HEK293 (cell line): ENCODE measurements around the gene BTBD9.

ENCODE experiments used
- HOXA7 ChIP-seq: sonication (generic); formaldehyde crosslinking; IDR thresholded peaks from 2 replicates; pipeline ENCODE4 v1.8.1; 2022; ENCODE audit warnings: missing genetic modification reagents, borderline replicate concordance
- SETDB1 ChIP-seq: IDR thresholded peaks from one replicate; pipeline ENCODE4 v1.6.1; 2017; ENCODE audit warnings: mild to moderate bottlenecking, low read length, moderate library complexity, mixed read lengths; ENCODE audit not compliant: insufficient read length
- SP2 ChIP-seq: fragments of 450-650 bp; formaldehyde crosslinking; IDR thresholded peaks from 2 replicates; pipeline ENCODE4 v1.5.1; 2016; ENCODE audit warnings: missing biosample characterization, missing genetic modification characterization
- ZNF138 ChIP-seq: fragments of 450-650 bp; formaldehyde crosslinking; IDR thresholded peaks from 2 replicates; pipeline ENCODE4 v1.5.1; 2016; ENCODE audit warnings: missing biosample characterization, missing genetic modification characterization, borderline replicate concordance
- ZNF146 ChIP-seq: fragments of 450-650 bp; formaldehyde crosslinking; IDR thresholded peaks from 2 replicates; pipeline ENCODE4 v1.5.1; 2016; ENCODE audit warnings: missing biosample characterization, missing genetic modification characterization
- ZNF184 ChIP-seq: fragments of 450-650 bp; IDR thresholded peaks from 2 replicates; pipeline ENCODE4 v1.5.1; 2018; ENCODE audit warnings: missing biosample characterization, mild to moderate bottlenecking, missing genetic modification characterization
- ZNF214 ChIP-seq: fragments of 450-650 bp; formaldehyde crosslinking; IDR thresholded peaks from 2 replicates; pipeline ENCODE4 v1.5.1; 2017; ENCODE audit warnings: missing biosample characterization, mild to moderate bottlenecking, missing genetic modification characterization, borderline replicate concordance
- ZNF433 ChIP-seq: fragments of 450-650 bp; formaldehyde crosslinking; IDR thresholded peaks from 2 replicates; pipeline ENCODE4 v1.5.1; 2016; ENCODE audit warnings: missing biosample characterization, missing genetic modification characterization, low read depth
- TF ChIP-seq, protein P1 (sequence below): fragments of 450-650 bp; formaldehyde crosslinking; IDR thresholded peaks from 2 replicates; pipeline ENCODE4 v1.5.1; 2016; ENCODE audit warnings: missing biosample characterization, missing genetic modification characterization
- TF ChIP-seq, protein P2 (sequence below): fragments of 450-650 bp; formaldehyde crosslinking; IDR thresholded peaks from 2 replicates; pipeline ENCODE4 v1.5.1; 2016; ENCODE audit warnings: missing biosample characterization, missing genetic modification characterization
- TF ChIP-seq, protein P3 (sequence below): fragments of 450-650 bp; formaldehyde crosslinking; IDR thresholded peaks from 2 replicates; pipeline ENCODE4 v1.5.1; 2016; ENCODE audit warnings: missing biosample characterization, missing genetic modification characterization
- TF ChIP-seq, protein P4 (sequence below): fragments of 450-650 bp; formaldehyde crosslinking; IDR thresholded peaks from 2 replicates; pipeline ENCODE4 v1.5.1; 2016; ENCODE audit warnings: missing biosample characterization, missing genetic modification characterization
- TF ChIP-seq, protein P5 (sequence below): IDR thresholded peaks from 2 replicates; pipeline ENCODE4 v1.6.1; 2011; ENCODE audit warnings: mild to moderate bottlenecking, low read depth, low read length, borderline replicate concordance
- TF ChIP-seq, protein P6 (sequence below): fragments of 450-650 bp; formaldehyde crosslinking; optimal IDR thresholded peaks from 2 replicates; pipeline ENCODE3; 2016; ENCODE audit warnings: missing biosample characterization, mild to moderate bottlenecking, missing genetic modification characterization

DNA sequence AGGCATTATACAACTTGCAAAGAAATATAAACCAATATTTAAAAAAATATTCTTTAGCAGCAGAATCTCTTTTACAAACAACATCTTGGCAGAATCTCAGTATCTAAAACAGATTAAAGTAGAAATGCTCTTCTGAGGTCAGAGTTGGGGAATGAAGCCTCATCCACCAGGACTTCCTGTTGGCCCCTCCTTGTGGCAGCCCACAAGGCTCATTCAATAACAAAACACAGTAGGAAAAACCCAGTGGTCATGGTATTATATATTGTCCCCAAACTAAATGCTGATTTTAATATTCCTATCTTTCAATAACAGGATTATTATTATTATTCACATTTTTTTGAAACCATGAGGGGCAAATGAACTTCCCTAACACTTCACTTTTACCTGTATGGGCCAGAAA lies 368.6 kb downstream of the BTBD9 start:
- TF ChIP-seq ZNF184, result no peak
- no peak for TF ChIP-seq ZNF214 (tag by site-specific recombination)
- TF ChIP-seq, protein P1, sequence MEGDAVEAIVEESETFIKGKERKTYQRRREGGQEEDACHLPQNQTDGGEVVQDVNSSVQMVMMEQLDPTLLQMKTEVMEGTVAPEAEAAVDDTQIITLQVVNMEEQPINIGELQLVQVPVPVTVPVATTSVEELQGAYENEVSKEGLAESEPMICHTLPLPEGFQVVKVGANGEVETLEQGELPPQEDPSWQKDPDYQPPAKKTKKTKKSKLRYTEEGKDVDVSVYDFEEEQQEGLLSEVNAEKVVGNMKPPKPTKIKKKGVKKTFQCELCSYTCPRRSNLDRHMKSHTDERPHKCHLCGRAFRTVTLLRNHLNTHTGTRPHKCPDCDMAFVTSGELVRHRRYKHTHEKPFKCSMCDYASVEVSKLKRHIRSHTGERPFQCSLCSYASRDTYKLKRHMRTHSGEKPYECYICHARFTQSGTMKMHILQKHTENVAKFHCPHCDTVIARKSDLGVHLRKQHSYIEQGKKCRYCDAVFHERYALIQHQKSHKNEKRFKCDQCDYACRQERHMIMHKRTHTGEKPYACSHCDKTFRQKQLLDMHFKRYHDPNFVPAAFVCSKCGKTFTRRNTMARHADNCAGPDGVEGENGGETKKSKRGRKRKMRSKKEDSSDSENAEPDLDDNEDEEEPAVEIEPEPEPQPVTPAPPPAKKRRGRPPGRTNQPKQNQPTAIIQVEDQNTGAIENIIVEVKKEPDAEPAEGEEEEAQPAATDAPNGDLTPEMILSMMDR (tag by site-specific recombination), result no peak
- TF ChIP-seq, protein P2, sequence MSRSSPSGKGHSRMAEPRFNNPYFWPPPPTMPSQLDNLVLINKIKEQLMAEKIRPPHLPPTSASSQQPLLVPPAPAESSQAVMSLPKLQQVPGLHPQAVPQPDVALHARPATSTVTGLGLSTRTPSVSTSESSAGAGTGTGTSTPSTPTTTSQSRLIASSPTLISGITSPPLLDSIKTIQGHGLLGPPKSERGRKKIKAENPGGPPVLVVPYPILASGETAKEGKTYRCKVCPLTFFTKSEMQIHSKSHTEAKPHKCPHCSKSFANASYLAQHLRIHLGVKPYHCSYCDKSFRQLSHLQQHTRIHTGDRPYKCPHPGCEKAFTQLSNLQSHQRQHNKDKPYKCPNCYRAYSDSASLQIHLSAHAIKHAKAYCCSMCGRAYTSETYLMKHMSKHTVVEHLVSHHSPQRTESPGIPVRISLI (tag by site-specific recombination), result no peak
- TF ChIP-seq ZNF138 (tag by site-specific recombination), result no peak
- TF ChIP-seq, protein P3, sequence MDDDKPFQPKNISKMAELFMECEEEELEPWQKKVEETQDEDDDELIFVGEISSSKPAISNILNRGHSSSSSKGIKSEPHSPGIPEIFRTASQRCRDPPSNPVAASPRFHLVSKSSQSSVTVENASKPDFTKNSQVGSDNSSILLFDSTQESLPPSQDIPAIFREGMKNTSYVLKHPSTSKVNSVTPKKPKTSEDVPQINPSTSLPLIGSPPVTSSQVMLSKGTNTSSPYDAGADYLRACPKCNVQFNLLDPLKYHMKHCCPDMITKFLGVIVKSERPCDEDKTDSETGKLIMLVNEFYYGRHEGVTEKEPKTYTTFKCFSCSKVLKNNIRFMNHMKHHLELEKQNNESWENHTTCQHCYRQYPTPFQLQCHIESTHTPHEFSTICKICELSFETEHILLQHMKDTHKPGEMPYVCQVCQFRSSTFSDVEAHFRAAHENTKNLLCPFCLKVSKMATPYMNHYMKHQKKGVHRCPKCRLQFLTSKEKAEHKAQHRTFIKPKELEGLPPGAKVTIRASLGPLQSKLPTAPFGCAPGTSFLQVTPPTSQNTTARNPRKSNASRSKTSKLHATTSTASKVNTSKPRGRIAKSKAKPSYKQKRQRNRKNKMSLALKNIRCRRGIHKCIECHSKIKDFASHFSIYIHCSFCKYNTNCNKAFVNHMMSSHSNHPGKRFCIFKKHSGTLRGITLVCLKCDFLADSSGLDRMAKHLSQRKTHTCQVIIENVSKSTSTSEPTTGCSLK, result no peak
- TF ChIP-seq ZNF433, result no peak
- no peak for TF ChIP-seq SETDB1
- TF ChIP-seq HOXA7 (CRISPR knock-in tag), result no peak
- no peak for TF ChIP-seq SP2
- TF ChIP-seq, protein P4, sequence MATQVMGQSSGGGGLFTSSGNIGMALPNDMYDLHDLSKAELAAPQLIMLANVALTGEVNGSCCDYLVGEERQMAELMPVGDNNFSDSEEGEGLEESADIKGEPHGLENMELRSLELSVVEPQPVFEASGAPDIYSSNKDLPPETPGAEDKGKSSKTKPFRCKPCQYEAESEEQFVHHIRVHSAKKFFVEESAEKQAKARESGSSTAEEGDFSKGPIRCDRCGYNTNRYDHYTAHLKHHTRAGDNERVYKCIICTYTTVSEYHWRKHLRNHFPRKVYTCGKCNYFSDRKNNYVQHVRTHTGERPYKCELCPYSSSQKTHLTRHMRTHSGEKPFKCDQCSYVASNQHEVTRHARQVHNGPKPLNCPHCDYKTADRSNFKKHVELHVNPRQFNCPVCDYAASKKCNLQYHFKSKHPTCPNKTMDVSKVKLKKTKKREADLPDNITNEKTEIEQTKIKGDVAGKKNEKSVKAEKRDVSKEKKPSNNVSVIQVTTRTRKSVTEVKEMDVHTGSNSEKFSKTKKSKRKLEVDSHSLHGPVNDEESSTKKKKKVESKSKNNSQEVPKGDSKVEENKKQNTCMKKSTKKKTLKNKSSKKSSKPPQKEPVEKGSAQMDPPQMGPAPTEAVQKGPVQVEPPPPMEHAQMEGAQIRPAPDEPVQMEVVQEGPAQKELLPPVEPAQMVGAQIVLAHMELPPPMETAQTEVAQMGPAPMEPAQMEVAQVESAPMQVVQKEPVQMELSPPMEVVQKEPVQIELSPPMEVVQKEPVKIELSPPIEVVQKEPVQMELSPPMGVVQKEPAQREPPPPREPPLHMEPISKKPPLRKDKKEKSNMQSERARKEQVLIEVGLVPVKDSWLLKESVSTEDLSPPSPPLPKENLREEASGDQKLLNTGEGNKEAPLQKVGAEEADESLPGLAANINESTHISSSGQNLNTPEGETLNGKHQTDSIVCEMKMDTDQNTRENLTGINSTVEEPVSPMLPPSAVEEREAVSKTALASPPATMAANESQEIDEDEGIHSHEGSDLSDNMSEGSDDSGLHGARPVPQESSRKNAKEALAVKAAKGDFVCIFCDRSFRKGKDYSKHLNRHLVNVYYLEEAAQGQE (tag by site-specific recombination), result no peak
- TF ChIP-seq, protein P5, sequence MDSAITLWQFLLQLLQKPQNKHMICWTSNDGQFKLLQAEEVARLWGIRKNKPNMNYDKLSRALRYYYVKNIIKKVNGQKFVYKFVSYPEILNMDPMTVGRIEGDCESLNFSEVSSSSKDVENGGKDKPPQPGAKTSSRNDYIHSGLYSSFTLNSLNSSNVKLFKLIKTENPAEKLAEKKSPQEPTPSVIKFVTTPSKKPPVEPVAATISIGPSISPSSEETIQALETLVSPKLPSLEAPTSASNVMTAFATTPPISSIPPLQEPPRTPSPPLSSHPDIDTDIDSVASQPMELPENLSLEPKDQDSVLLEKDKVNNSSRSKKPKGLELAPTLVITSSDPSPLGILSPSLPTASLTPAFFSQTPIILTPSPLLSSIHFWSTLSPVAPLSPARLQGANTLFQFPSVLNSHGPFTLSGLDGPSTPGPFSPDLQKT, result no peak
- no peak for TF ChIP-seq ZNF146 (tag by site-specific recombination)
- TF ChIP-seq, protein P6, sequence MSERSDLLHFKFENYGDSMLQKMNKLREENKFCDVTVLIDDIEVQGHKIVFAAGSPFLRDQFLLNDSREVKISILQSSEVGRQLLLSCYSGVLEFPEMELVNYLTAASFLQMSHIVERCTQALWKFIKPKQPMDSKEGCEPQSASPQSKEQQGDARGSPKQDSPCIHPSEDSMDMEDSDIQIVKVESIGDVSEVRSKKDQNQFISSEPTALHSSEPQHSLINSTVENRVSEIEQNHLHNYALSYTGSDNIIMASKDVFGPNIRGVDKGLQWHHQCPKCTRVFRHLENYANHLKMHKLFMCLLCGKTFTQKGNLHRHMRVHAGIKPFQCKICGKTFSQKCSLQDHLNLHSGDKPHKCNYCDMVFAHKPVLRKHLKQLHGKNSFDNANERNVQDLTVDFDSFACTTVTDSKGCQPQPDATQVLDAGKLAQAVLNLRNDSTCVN (tag by site-specific recombination), result no peak
